T-helper 2 cell treated with Interferon-gamma antibody and Interleukin-4, amounts not matched to agents 100 ng/mL and 5 ng/mL, for 36 hours (primary cell): ENCODE data around the gene DUX4. TPM values are rescaled to one million over a fixed set of nuclear protein-coding genes. Genes with fewer than 3 reads are reported as not detected.
"Not testable (repeated sequence)": the region's sequence is repeated elsewhere in the genome, so short reads cannot be mapped to it uniquely, and the experiment has no call there.

ENCODE experiments used
- intact Hi-C: fragments of 100-400 bp; cut with micrococcal nuclease; formaldehyde crosslinking; loops from one replicate; pipeline ENCODE4 v1.15.1; 2023
- total RNA-seq: library from RNA; stranded (reverse); gene quantifications from 2 replicates; pipeline ENCODE4 v1.2.3, GENCODE V29; 2022

DUX4 gene
- total RNA-seq, result 0.09 TPM in 1 of 2 replicates, not detected in the other

DNA sequence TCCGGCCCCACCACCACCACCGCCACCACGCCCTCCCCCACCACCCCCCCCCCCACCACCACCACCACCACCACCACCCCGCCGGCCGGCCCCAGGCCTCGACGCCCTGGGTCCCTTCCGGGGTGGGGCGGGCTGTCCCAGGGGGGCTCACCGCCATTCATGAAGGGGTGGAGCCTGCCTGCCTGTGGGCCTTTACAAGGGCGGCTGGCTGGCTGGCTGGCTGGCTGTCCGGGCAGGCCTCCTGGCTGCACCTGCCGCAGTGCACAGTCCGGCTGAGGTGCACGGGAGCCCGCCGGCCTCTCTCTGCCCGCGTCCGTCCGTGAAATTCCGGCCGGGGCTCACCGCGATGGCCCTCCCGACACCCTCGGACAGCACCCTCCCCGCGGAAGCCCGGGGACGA, at the start of gene DUX4:
TSS of gene DUX4 (plus strand) at position 347 of the 400 bp plus-strand sequence. CDS start at position 347, 0 bp downstream.
- intact Hi-C loops, result not testable (repeated sequence)

DNA sequence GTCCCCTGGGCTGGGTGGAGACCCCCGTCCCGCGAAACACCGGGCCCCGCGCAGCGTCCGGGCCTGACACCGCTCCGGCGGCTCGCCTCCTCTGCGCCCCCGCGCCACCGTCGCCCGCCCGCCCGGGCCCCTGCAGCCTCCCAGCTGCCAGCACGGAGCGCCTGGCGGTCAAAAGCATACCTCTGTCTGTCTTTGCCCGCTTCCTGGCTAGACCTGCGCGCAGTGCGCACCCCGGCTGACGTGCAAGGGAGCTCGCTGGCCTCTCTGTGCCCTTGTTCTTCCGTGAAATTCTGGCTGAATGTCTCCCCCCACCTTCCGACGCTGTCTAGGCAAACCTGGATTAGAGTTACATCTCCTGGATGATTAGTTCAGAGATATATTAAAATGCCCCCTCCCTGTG, 1.9 kb downstream of the DUX4 start:
- intact Hi-C loops, result not testable (repeated sequence)

DNA sequence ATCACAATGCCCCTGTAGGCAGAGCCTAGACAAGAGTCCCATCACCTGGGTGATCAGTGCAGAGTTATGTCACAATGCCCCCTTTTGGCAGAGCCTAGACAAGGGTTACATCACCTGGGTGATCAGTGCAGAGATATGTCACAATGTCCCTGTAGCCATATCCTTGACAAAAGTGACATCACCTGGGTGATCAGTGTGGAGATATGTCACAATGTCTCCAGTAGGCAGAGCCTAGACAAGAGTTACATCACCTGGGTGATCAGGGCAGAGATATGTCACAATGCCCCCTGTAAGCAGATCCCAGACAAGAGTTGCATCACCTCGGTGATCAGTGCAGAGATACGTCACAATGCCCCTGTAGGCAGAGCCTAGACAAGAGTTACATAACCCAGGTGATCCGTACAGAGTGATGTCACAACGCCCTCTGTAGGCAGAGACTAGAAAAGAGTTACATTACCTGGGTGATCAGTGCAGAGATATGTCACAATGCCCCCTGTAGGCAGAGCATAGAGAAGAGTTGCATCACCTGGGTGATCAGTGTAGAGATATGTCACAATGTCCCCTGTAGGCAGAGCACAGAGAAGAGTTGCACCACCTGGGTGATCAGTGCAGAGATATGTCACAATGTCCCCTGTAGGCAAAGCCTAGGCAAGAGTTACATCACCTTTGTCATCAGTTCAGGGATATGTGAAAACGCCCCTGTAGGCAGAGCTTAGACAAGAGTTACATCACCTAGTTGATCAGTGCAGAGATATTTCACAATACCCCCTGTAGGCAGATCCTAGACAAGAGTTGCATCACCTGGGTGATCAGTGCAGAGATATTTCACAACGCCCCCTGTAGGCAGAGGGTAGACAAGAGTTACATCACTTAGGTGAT, 4.4 kb downstream of the DUX4 start:
- intact Hi-C loops, result not testable (repeated sequence)

DNA sequence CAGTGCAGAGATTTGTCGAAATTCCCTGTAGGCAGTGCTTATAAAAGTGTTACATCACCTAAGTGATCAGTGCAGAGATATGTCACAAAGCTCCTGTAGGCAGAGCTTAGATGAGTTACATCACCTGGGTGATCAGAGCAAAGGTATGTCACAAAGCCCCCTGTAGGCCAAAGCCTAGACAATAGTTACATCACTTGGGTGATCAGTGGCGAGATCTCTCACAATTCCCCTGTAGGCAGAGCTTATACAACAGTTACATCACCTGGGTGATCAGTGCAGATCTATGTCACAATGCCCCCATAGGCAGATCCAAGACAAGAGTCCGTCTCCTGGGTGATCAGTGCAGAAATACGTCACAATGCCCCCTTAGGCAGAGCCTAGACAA, 5.0 kb downstream of the DUX4 start:
- intact Hi-C loops, result not testable (repeated sequence)

DNA sequence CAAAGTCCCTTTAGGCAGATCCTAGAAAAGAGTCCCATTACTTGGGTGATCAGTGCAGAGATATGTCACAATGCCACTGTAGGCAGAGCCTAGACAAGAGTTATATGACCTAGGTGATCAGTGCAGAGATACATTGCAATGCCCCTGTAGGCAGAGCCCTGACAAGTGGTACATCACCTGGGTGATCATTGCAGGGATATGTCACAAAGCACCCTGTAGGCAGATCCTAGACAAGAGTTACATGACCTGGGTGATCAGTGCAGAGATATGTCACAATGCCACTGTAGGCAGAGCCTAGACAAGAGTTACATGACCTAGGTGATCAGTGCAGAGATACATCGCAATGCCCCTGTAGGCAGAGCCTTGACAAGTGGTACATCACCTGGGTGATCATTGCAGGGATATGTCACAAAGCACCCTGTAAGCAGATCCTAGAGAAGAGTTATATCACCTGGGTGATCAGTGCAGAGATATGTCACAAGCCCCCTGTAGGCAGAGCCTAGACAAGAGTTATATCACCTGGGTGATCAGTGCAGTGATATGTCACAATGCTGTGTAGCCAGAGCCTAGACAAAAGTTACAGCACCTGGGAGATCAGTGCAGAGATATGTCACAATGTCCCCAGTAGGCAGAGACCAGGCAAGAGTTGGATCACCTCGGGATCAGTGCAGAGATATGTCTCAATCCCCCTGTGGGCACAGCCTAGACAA, 5.6 kb downstream of the DUX4 start:
- intact Hi-C loops, result not testable (repeated sequence)

DNA sequence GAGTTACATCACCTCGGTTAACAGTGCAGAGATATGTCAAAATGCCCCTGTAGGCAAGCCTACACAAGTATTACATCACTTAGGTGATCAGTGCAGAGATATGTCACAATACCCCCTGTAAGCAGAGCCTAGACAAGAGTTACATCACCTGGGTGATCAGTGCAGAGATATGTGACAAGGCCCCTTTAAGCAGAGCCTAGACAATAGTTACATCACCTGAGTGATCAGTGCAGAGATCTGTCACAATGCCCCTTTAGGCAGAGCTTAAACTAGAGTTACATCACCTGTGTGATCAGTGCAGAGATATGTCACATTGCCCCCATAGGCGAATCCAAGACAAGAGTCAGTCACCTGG, 6.1 kb downstream of the DUX4 start:
- intact Hi-C loops, result not testable (repeated sequence)

DNA sequence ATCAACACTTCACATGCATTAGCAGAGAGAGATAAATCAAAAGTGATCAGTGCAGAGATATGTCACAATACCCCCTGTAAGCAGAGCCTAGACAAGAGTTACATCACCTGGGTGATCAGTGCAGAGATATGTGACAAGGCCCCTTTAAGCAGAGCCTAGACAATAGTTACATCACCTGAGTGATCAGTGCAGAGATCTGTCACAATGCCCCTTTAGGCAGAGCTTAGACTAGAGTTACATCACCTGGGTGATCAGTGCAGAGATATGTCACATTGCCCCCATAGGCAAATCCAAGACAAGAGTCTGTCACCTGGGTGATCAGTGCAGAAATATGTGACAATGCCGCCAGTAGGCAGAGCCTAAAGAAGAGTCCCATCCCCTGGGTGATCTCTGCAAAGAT, 7.4 kb downstream of the DUX4 start:
- intact Hi-C loops, result not testable (repeated sequence)

DNA sequence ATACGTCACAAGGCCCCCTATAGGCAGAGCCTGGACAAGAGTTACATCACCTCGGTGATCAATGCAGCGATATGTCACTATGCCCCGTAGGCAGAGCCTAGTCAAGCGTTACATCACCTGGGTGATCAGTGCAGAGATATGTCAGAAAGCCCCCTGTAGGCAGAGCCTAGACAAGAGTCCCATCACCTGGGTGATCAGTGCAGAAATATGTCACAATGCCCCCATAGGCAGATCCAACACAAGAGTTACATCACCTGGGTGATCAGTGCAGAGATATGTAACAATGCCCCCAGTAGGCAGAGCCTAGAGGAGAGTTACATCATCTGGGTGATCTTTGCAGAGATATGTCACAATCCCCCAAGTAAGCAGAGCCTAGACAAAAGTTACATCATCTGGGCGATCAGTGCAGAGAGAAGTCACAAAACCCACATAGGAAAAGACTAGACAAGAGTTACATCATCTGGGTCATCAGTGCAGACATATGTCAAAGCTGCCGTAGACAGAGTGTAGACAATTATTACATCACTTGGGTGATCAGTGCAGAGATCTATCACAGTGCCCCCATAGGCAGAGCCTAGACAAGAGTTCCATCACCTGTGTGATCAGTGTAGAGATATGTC, 8.0 kb downstream of the DUX4 start:
- intact Hi-C loops, result not testable (repeated sequence)

DNA sequence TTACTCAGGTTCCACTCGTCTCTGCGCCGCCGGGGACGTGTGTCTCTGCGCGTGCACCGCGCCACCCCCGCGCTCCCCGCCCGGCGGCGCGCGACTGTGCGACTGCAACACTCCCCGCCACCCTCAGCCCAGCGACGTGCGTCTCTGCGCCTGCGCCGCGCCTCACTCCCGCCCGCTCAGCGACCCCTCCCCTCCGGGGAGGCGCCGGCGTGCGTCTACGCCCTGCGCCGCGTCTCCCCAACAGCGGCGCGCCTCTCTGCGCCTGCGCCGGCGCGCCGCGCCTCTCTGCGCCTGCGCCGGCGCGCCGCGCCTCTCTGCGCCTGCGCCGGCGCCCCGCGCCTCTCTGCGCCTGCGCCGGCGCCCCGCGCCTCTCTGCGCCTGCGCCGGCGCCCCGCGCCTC, 29.9 kb downstream of the DUX4 start:
- intact Hi-C loops, result not testable (repeated sequence)

Other genes with a start within 250 kb of the DUX4 start
- gene FRG1, start 232.9 kb upstream of the DUX4 start, total RNA-seq, result 70.5 and 75.9 TPM in 2 replicates
- gene FRG2, start 146.5 kb upstream of the DUX4 start, total RNA-seq, result not detected in 2 replicates
- not detected in 2 replicates for gene DBET, start 109.3 kb upstream of the DUX4 start, total RNA-seq